ENCODE data around the gene SMAD1.

Gene SMAD1

DNA sequence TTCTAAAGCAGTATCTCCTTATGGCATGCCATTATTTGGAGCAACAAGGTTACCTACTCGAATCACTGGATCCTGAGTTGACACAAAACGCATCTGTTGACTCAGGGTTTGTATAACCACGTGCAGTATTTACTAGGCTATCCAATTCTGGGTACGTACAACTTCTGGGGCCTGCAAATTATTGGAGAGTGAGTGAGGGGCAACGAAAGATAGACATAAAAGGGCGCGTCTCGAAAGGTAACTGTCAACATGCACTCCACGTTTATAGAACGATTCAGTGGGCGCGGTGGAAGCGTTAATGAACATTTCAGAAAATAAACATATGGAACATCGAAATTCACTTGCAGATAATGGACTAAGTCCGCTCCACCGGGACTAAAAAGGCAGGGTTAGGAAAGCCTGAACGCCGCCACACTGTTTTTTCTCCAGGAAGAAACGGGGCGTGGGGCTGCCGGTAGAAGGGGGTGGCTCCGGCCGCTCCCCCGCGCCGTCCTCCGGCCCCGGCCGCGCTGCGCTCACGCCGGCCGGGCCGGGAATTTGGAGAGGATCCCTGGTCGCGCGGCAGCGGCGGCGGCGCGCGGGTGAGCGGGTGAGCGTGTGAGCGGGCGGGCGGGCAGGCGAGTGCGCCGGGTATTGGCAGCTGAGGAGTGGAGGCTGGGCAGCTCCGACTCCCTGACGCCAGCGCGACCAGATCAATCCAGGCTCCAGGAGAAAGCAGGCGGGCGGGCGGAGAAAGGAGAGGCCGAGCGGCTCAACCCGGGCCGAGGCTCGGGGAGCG is at the start of gene SMAD1:
Gene SMAD1, plus strand, starts transcription at position 690 of the 778 bp plus-strand sequence. CDS start 32,761 bp downstream, outside the sequence.
- no peak for DNase-seq (ENCODE audit: low spot score)

- no peak for DNase-seq (ENCODE audit: low spot score)
Measured at GRCh38 chr4:145433684-145434083, 48.0 kb upstream of the SMAD1 start.

GRCh38 chr4:145435646-145436045 is 46.0 kb upstream of the SMAD1 start:
- no peak for DNase-seq (ENCODE audit: low spot score)

DNA sequence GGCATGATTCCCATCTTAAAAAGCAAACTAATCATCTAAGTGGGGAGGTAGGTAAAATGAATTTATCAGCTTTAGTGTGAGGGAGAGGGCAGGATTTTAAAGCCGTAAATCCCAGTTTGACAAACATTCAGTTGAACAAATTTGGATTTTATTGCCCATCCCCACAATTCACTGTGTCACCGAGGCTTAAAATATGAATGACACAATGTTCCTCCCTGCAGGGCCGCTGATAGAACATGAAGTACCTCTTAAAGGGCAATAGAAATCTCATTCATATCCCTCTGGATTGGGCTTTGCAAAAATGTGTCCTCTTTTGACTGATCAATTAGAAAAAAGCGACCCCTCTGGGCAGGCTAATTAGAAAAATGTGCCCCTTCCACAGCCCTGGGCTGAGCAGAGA is 45.5 kb upstream of the SMAD1 start:
- no peak for DNase-seq (ENCODE audit: low spot score)

DNA sequence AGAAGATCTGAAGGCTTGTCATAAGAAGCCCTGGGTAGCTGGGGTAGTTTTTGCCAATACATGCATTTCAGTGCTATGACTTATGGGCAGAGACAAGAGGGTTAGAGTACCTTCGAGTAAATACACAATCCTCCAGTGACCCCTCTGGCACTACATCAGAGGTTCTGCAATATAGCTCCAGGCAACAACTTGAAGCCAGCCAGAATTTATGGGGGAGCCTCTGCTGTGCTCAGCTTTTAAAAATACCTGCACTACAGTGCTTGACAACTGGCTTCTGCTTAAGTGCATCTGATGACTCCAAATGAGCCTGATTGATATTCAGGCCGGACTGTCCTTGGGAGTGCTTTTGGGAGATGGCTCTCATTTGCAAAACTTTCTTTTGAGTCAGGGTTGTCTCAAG is 44.9 kb upstream of the SMAD1 start:
- no peak for DNase-seq (ENCODE audit: low spot score)

- no peak for DNase-seq (ENCODE audit: low spot score)
Measured at GRCh38 chr4:145437466-145437865, 44.2 kb upstream of the SMAD1 start.

DNA sequence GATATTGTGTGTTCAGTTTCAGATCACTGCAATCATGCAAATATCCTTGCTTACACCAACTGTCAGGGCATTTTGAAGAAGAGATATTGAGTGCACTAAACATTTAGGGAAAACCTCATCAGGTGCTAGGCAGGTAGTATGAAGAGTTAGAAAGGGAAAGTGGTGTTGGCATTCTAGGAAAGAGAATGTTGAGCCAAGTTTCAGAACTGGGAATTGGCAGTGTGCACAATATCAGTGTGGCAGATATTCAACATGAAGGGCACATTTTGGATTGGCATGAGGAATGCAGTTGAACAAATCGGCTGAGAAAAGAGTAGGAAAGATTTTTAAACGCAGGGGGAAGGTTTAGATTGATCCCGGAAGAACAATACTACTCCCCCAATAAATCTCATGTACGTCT is 43.4 kb upstream of the SMAD1 start:
- no peak for DNase-seq (ENCODE audit: low spot score)

DNA sequence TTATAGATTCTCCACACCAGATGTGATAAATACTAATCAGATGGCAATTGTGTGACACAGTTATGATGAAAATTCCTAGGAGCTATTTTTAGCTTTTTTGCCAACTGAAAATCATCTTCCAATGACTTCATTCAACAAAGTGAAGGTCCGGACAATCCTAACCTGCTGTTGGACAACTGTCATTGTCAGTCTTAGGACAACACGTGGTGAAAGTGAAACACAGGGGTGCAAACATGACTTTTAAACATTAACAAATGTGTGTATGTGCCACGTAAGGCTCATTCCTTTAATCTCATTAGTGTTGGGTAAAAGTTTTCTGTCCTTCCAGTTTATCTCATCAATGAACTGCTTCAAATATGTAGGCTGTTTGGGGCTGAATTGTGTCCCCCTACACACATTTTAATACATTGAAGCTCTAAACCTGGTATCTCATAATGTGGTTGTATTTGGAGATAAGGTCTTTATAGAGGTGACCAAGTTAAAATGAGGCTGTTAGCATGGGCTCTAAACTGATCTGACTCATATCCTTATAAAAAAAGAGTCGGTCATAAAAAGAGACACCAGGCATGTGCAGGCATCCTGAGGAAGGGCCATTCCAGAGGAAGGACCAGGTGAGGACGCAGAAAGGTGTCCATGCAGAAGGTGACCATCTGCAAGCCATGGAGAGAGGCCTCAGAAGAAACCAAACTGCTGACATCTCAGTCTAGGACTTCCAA is 41.2 kb upstream of the SMAD1 start:
- no peak for DNase-seq (ENCODE audit: low spot score)

GRCh38 chr4:145446184-145446583 is 35.5 kb upstream of the SMAD1 start:
- no peak for DNase-seq (ENCODE audit: low spot score)

DNA sequence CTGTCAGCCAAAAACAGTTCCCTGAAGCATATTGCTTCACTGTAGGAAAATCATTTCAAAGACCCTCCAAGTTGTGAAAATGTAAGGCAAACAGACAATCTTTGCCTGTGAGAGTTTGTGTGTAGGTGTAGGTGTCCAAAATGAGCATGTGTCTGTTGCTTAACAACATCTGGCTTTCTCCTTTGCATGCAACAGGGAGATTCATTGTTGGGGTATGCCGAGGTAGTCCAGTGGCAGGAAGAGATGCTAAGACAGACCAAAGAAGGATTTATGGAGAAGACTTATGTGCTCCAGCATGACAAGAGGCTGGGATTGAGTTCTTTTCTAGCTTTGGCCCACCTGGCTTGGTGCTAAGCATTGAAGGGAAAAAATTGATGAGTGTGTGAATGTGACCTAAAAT is 29.8 kb upstream of the SMAD1 start:
- no peak for DNase-seq (ENCODE audit: low spot score)

- no peak for DNase-seq (ENCODE audit: low spot score)
Measured at GRCh38 chr4:145452447-145453162, 29.0 kb upstream of the SMAD1 start.

- DNase-seq (ENCODE audit: low spot score), result no peak
Measured at GRCh38 chr4:145453163-145453520, 28.5 kb upstream of the SMAD1 start.

- no peak for DNase-seq (ENCODE audit: low spot score)
Measured at GRCh38 chr4:145473203-145473602, 8.4 kb upstream of the SMAD1 start.

DNA sequence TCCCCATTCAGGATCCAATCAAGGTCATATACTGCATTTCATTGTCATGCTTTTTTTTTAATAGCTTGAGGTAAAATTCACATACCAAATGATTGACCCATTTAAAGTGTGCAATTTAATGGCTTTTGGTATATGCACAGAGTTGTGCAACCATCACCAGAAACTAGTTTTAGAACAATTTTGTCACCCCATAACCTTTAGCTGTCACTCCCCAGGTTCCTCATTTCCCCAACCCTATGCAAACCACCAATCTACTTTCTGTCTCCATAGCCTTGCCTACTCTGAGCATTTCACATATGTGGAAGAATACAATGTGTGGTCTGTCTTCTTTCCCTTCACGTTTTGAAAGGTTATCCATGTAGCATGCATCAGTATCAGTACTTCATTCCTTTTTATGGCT is 1.4 kb upstream of the SMAD1 start:
- DNase-seq (ENCODE audit: low spot score), result no peak

GRCh38 chr4:145481942-145482208 is 222 bp downstream of the SMAD1 start:
- DNase-seq (ENCODE audit: low spot score), result no peak

DNA sequence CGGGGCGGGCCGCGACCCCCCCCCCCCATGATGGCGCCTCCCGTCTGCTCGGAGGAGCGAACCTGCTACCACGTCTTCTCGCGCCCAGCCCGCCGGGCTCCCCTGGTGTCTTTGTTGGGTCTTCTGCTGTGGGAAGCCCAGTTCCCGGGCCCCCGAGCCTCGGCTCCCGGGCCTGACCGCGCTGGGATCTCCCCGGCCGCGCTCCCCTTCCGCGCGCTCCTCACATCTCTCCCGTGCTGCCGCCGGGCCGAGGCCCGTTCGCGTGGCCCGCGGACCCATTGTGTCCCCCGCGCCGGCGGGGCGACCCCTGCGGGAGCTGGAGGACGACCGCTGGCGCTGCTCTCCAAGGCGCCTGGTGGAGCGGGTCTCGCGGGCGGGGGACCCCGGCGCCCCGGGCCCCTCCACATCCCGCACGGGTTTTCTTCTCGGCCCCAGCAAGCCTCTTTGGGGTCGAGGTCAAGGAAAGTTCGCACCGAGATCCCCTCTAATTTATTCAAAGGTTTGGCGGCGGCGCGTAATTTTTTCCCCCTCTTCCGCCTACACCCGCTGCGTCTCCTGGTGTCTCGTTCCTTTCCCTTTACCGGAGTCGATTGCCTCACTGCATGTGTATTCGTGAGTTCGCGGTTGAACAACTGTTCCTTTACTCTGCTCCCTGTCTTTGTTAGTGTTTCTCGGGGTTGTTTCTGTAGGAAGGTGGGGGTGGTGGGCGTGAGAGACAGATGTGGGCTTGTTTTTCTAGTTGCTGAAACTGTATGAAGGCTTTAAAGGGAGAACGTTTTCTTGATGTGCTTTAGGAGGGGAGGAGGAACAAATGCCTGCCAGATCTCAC is 770 bp downstream of the SMAD1 start:
- DNase-seq (ENCODE audit: low spot score), result no peak

DNA sequence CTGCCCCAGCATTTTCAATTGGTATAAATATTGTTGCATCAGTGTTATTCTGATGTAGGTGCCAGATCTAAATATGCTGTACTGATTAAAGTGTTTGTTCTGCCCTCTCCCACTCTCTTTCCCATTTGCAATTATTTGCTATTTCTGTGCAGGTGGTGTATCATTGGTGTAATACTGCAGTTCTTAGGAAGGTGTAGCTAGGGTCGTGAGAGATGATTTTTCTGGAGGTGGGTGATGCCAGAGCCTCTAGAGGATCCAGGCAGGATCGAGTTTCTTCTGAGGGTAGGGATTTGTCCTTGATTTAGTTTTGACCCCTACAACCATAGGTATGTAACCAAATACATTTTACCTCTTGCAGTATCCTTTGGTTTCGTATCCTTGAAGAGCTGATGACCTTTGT is 1.9 kb downstream of the SMAD1 start:
- no peak for DNase-seq (ENCODE audit: low spot score)

DNA sequence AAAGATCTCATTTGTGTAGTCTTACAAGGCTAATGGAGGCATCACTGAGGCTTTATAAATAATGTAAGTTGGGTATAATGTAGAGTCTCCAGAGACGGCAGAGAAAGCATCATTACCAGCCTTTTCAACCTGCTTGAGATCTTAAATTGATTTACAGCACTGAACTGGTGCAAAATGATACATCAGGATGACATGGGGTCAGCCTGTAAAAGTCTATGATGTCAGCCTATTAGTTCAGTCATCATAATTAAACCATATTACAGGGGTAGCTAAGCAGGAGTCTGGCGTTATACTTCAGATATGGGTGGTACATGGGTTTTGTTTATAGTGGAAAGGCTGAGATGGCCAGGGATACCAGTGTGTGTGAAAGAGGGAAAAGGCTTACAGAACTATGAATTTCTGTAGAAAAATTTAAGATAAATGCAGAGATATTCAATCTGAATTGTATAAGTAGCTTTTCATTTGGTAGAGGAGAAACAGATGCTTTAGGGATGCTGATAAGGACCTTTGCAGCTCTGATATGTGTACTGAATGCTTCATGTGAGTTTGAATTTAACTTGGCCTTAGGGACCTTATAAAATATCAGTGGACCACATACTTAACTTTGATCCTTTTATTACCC is 2.7 kb downstream of the SMAD1 start:
- DNase-seq (ENCODE audit: low spot score), result no peak

- DNase-seq (ENCODE audit: low spot score), result no peak
Measured at GRCh38 chr4:145485120-145485519, 3.5 kb downstream of the SMAD1 start.

- DNase-seq (ENCODE audit: low spot score), result no peak
Measured at GRCh38 chr4:145486603-145487002, 5.0 kb downstream of the SMAD1 start.

GRCh38 chr4:145487631-145488030 is 6.0 kb downstream of the SMAD1 start:
- no peak for DNase-seq (ENCODE audit: low spot score)

GRCh38 chr4:145488310-145488709 is 6.7 kb downstream of the SMAD1 start:
- no peak for DNase-seq (ENCODE audit: low spot score)
